H1 (cell line): ENCODE data around the gene SCNN1A. TPM values are rescaled to one million over a fixed set of nuclear protein-coding genes. Genes with fewer than 3 reads are reported as not detected.

ENCODE experiments used
- CTCF ChIA-PET: fragments of 300-600 bp; sonication (Branson Sonifier 250); formaldehyde crosslinking; loops from one replicate; lab custom pipeline; 2021; ENCODE audit not compliant: partially characterized antibody; lab: Charles Lee
- POLR2A ChIA-PET: fragments of 300-600 bp; sonication (Branson Sonifier 250); formaldehyde crosslinking; loops from one replicate; lab custom pipeline; 2021; ENCODE audit warnings: inconsistent platforms; ENCODE audit not compliant: partially characterized antibody; lab: Charles Lee
- DNase-seq, 2 experiments: peaks; one replicate each; pipeline versions ENCODE4 v3.0.0 to v3.0.0-alpha.2; 2010 to 2022; ENCODE audit warnings: low spot score in 2 of 2, low read depth in 1 of 2, mixed read lengths in 1 of 2
- FAIRE-seq: peaks from 2 replicates; lab custom pipeline; 2011; peaks lifted over from hg19 to GRCh38; lab: Jason Lieb, UNC
- H2AFZ ChIP-seq: 2 replicates; pipeline ENCODE4 v1.8.1; 2012; ENCODE audit warnings: low read length, inconsistent platforms
- H2AK5ac ChIP-seq: 2 replicates; pipeline ENCODE4 v1.6.1; 2013; ENCODE audit warnings: low read depth, low read length
- H2BK120ac ChIP-seq: replicated peaks from 2 replicates; pipeline ENCODE3; 2013; ENCODE audit warnings: low read depth, low read length, inconsistent platforms
- H2BK12ac ChIP-seq: 2 replicates; pipeline ENCODE4 v1.6.1; 2013; ENCODE audit warnings: low read depth, low read length
- H2BK15ac ChIP-seq: 2 replicates; pipeline ENCODE4 v1.6.1; 2013; ENCODE audit warnings: low read length
- H2BK20ac ChIP-seq: 2 replicates; pipeline ENCODE4 v1.6.1; 2013; ENCODE audit warnings: low read length
- H2BK5ac ChIP-seq: 2 replicates; pipeline ENCODE4 v1.6.1; 2013; ENCODE audit warnings: low read depth, low read length
- H3K14ac ChIP-seq: 2 replicates; pipeline ENCODE4 v1.6.1; 2013; ENCODE audit warnings: inconsistent platforms; ENCODE audit not compliant: insufficient read length
- H3K18ac ChIP-seq: 2 replicates; pipeline ENCODE4 v1.6.1; 2013; ENCODE audit warnings: low read length; ENCODE audit errors: extremely low read depth
- H3K23ac ChIP-seq: 2 replicates; pipeline ENCODE4 v1.6.1; 2013; ENCODE audit warnings: inconsistent platforms; ENCODE audit not compliant: insufficient read length
- H3K23me2 ChIP-seq: 2 replicates; pipeline ENCODE4 v1.6.1; 2013; ENCODE audit warnings: low read depth, low read length
- H3K27ac ChIP-seq: 2 replicates; pipeline ENCODE4 v1.6.1; 2011; ENCODE audit warnings: low read depth, low read length, inconsistent platforms
- H3K27me3 ChIP-seq, 4 experiments: replicated peaks in 1 of 4; 1 replicate in 1 of 4; 2 replicates in 3 of 4; pipeline versions ENCODE4 v1.6.1 to v1.8.1; 2011 to 2013; ENCODE audit warnings: low read length in 3 of 4, mild to moderate bottlenecking in 3 of 4, inconsistent platforms in 2 of 4, mixed read lengths in 2 of 4, moderate library complexity in 1 of 4; ENCODE audit not compliant: control insufficient read depth in 3 of 4, insufficient read depth in 3 of 4; ENCODE audit errors: extremely low read depth in 1 of 4
- H3K36me3 ChIP-seq, 4 experiments: 2 replicates each; pipeline versions ENCODE4 v1.6.1 to v1.8.1; 2011 to 2013; ENCODE audit warnings: mild to moderate bottlenecking in 4 of 4, low read length in 3 of 4, moderate library complexity in 2 of 4, control low read depth in 1 of 4, inconsistent platforms in 1 of 4; ENCODE audit not compliant: insufficient read depth in 4 of 4, control insufficient read depth in 2 of 4
- H3K4ac ChIP-seq: replicated peaks from 2 replicates; pipeline ENCODE3; 2013; ENCODE audit warnings: low read length, low read depth, mixed read lengths, inconsistent platforms; ENCODE audit not compliant: insufficient read length
- H3K4me1 ChIP-seq, 4 experiments: replicated peaks in 1 of 4; 1 replicate in 1 of 4; 2 replicates in 3 of 4; pipeline versions ENCODE4 v1.6.1 to v1.8.1; 2011 to 2013; ENCODE audit warnings: low read length in 3 of 4, inconsistent platforms in 2 of 4, mixed read lengths in 1 of 4; ENCODE audit not compliant: insufficient read depth in 4 of 4, control insufficient read depth in 3 of 4
- H3K4me2 ChIP-seq, 2 experiments: 2 replicates each; pipeline versions ENCODE4 v1.6.1 to v1.8.1; 2011 to 2013; ENCODE audit warnings: low read depth in 2 of 2, low read length in 2 of 2, control low read depth in 1 of 2, inconsistent platforms in 1 of 2, mild to moderate bottlenecking in 1 of 2; ENCODE audit not compliant: insufficient read depth in 1 of 2
- H3K4me3 ChIP-seq, 4 experiments: fragments of 200-600, 300-600 bp in 1 of 4; sonication (generic), shearing (Covaris generic), sonication (Bioruptor Twin) in 1 of 4; 2 replicates each; pipeline versions ENCODE4 v1.5.1 to v1.8.1; 2011 to 2016; ENCODE audit warnings: low read length in 4 of 4, low read depth in 3 of 4, control low read depth in 2 of 4, inconsistent platforms in 2 of 4, mild to moderate bottlenecking in 2 of 4, mixed read lengths in 1 of 4, moderate library complexity in 1 of 4; ENCODE audit not compliant: insufficient read depth in 2 of 4; ENCODE audit errors: extremely low read depth in 1 of 4
- H3K56ac ChIP-seq: replicated peaks from 2 replicates; pipeline ENCODE3; 2013; ENCODE audit warnings: low read depth, mild to moderate bottlenecking, mixed read lengths, low read length, inconsistent platforms; ENCODE audit not compliant: insufficient read length
- H3K79me1 ChIP-seq: 2 replicates; pipeline ENCODE4 v1.6.1; 2013; ENCODE audit warnings: low read depth, low read length, control low read depth
- H3K79me2 ChIP-seq, 2 experiments: 2 replicates each; pipeline versions ENCODE4 v1.6.1 to v1.8.1; 2012 to 2013; ENCODE audit warnings: low read length in 2 of 2, mild to moderate bottlenecking in 2 of 2, inconsistent platforms in 1 of 2; ENCODE audit not compliant: insufficient read depth in 2 of 2, control insufficient read depth in 1 of 2
- H3K9ac ChIP-seq, 4 experiments: replicated peaks in 1 of 4; 1 replicate in 1 of 4; 2 replicates in 3 of 4; pipeline versions ENCODE4 v1.6.1 to v1.8.1; 2011 to 2013; ENCODE audit warnings: low read depth in 3 of 4, low read length in 3 of 4, control low read depth in 2 of 4, mild to moderate bottlenecking in 2 of 4, moderate library complexity in 2 of 4, inconsistent platforms in 1 of 4; ENCODE audit errors: extremely low read depth in 1 of 4
- H3K9me3 ChIP-seq, 2 experiments: 2 replicates each; pipeline versions ENCODE4 v1.6.1 to v1.8.1; 2012 to 2013; ENCODE audit warnings: mild to moderate bottlenecking in 2 of 2, moderate library complexity in 2 of 2, control low read depth in 1 of 2, inconsistent platforms in 1 of 2, low read depth in 1 of 2, low read length in 1 of 2, mixed read lengths in 1 of 2; ENCODE audit not compliant: insufficient read depth in 2 of 2
- H4K20me1 ChIP-seq, 2 experiments: replicated peaks in 1 of 2; 2 replicates each; pipeline versions ENCODE3 to v1.8.1; 2011 to 2013; ENCODE audit warnings: inconsistent platforms in 2 of 2, low read length in 2 of 2, mild to moderate bottlenecking in 1 of 2; ENCODE audit not compliant: insufficient read depth in 2 of 2, control insufficient read depth in 1 of 2
- H4K5ac ChIP-seq: 2 replicates; pipeline ENCODE4 v1.6.1; 2013; ENCODE audit warnings: low read length, low read depth, mixed read lengths, inconsistent platforms; ENCODE audit not compliant: insufficient read length
- H4K8ac ChIP-seq: 2 replicates; pipeline ENCODE4 v1.8.0; 2013; ENCODE audit warnings: mild to moderate bottlenecking, moderate library complexity, low read length, inconsistent platforms; ENCODE audit not compliant: insufficient read depth; ENCODE audit errors: extremely low read depth
- H4K91ac ChIP-seq: replicated peaks from 2 replicates; pipeline ENCODE3; 2013; ENCODE audit warnings: low read length, mixed read lengths, inconsistent platforms; ENCODE audit not compliant: insufficient read length
- ASH2L ChIP-seq: fragments of 200-600, 300-600 bp; sonication (generic); IDR thresholded peaks from one replicate; pipeline ENCODE4 v1.7.1; 2017; ENCODE audit warnings: low read length
- CBX8 ChIP-seq: fragments of 300-800, 300-1000 bp; sonication (generic); IDR thresholded peaks from 2 replicates; pipeline ENCODE4 v1.7.1; 2016; ENCODE audit warnings: low read depth, low read length, borderline replicate concordance
- CREB1 ChIP-seq: IDR thresholded peaks from 2 replicates; pipeline ENCODE4 v1.6.1; 2012; ENCODE audit warnings: inconsistent platforms
- HDAC2 ChIP-seq, 2 experiments: fragments of 300-600 bp in 1 of 2; sonication (generic) in 1 of 2; IDR thresholded peaks; 2 replicates each; pipeline ENCODE4 v1.6.1; 2011 to 2012; ENCODE audit warnings: low read depth in 2 of 2, low read length in 2 of 2, mild to moderate bottlenecking in 2 of 2, moderate library complexity in 2 of 2, borderline replicate concordance in 1 of 2, inconsistent platforms in 1 of 2
- JUND ChIP-seq: IDR thresholded peaks from 2 replicates; pipeline ENCODE4 v1.6.1; 2011; ENCODE audit warnings: mild to moderate bottlenecking, improper control_type of control experiment, low read length
- MAFK ChIP-seq: IDR thresholded peaks from 2 replicates; pipeline ENCODE4 v1.6.1; 2012; ENCODE audit warnings: low read depth, mild to moderate bottlenecking, improper control_type of control experiment, low read length
- RXRA ChIP-seq: IDR thresholded peaks from 2 replicates; pipeline ENCODE4 v1.6.1; 2011; ENCODE audit warnings: low read depth, mild to moderate bottlenecking, low read length, moderate library complexity; ENCODE audit not compliant: insufficient read depth
- SP2 ChIP-seq: IDR thresholded peaks from 2 replicates; pipeline ENCODE4 v1.6.1; 2012; ENCODE audit warnings: mild to moderate bottlenecking, low read length, inconsistent platforms
- SP4 ChIP-seq: IDR thresholded peaks from 2 replicates; pipeline ENCODE4 v1.6.1; 2012; ENCODE audit warnings: low read length, inconsistent platforms
- TCF12 ChIP-seq: IDR thresholded peaks from 2 replicates; pipeline ENCODE4 v1.6.1; 2011; ENCODE audit warnings: low read depth, mild to moderate bottlenecking, low read length
- WGBS, 2 experiments: shearing (Covaris generic) in 1 of 2; methylation state at CpG; one replicate each; pipeline versions ENCODE4 v1.1.6 to v1.1.7; 2013 to 2015; ENCODE audit warnings: low lambda C conversion rate in 2 of 2, mixed read lengths in 2 of 2, inconsistent platforms in 1 of 2, low coverage in 1 of 2, missing lambda C conversion rate in 1 of 2; ENCODE audit not compliant: insufficient replicate concordance in 2 of 2, insufficient coverage in 1 of 2, insufficient read length in 1 of 2; ENCODE audit errors: extremely low coverage in 1 of 2, missing lambda C conversion rate in 1 of 2; 5-methylcytosine and 5-hydroxymethylcytosine counted together
- polyA plus RNA-seq, 7 experiments: library from polyadenylated mRNA; depleted of rRNA in 3 of 7; stranded (reverse) in 5 of 7; unstranded in 2 of 7; fragments of >200 nt in 5 of 7; fragments of 200-250 nt in 2 of 7; gene quantifications; 1 replicate in 5 of 7; 2 replicates in 1 of 7; 4 replicates in 1 of 7; pipeline versions ENCODE4 v1.2.1 to v1.2.3, GENCODE V29; 2011 to 2013; ENCODE audit warnings: missing spikeins in 2 of 7, mixed read lengths in 2 of 7
- total RNA-seq: library from RNA; stranded (reverse); fragmentation: NEBNext Ultra II Directional; extraction: Animal tissue kit (Norgen Biotek cat#: 25700); gene quantifications from 2 replicates; pipeline ENCODE4 v1.2.1, GENCODE V29; 2021

SCNN1A gene
- total and polyA plus RNA-seq, 2 of the 8 experiments (the other 6 are each of a cell fraction or from before 2014, with no cell fraction given) = 85.5 to 156 TPM

DNA sequence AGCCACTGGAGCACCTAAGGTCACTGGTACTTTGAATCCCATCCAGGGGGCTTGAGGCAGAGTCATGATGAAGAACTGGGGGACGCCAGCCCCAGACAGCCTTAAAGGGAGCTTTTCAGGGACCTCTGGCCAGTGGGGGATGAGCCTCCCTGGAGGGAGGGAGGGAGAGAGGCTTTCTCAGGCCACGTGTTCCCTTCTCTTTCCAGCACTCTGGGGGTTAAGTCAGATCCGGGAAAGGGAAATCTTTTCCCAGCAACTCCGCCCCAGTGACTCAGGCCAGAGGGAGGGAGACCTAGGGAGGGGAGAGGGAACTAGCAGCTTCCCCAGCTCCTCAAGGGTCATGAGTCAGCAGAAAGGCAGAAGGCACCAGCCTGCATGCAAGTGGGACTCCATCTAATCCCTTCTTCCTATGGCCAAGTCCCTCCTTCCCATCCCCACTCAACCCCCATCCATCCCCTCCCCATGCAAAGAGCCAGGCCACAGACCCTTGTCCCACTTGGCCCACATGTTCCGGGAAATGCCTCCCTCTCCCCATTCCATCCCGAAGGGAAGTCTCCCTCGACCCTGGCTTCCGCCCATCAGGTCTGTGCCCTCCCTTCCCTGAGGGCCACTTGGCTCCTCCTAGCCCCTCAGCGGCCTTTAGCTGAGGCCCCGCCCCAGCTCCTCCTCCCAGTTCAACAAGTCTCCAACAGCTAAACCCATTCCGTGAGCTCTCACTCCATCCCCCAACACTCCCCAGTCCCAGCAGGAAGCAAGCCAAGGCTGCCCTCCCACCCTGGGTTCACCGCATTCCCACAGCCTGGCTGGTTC lies 39.1 kb downstream of the SCNN1A start:
- FAIRE-seq (peak; percentile 90), DNase-seq (peak; percentile 89 to 96)
- ChIA-PET CTCF (interaction anchor here (0.7 to 11.4 kb wide), 19 partner anchors 9 to 908 kb away, joined by 3 to 109 read pairs (median 4); no protein-coding TSS in a partner anchor), POLR2A (interaction anchor here (0.5 to 17.5 kb wide), 28 partner anchors 3 to 433 kb away, joined by 3 to 286 read pairs (median 6); partner anchors contain the start of genes CD27, GAPDH, LTBR and MRPL51)
- no peak overlapping the region for H3K14ac ChIP-seq
- peak overlapping the region; percentile 14 to 51 (median 32); a peak in 6 of 8 replicates for H3K4me3 ChIP-seq
- 0% methylated on average over 12 of the region's 12 CpGs; no CpG with 5 or more reads in 1 of the 2 experiments for WGBS, 2 experiments
- peaks cover 18% of the 10 kb centered on the region for H3K23me2 ChIP-seq
- H3K27ac ChIP-seq = peak overlapping the region; percentile 88
- peak overlapping the region; percentile 59 for H2BK120ac ChIP-seq
- no peaks in the 10 kb centered on the region for H3K27me3 ChIP-seq
- H3K4me1 ChIP-seq = peaks cover 19 to 52% (median 33%) of the 10 kb centered on the region in 4 experiments
- peak overlapping the region; percentile 79 for H4K91ac ChIP-seq
- peak overlapping the region; percentile 24; the same call in 1 of the 2 replicates for H2BK15ac ChIP-seq
- peaks cover 12 to 20% (median 14%) of the 10 kb centered on the region in 4 experiments; a peak in 5 of 8 replicates for H3K36me3 ChIP-seq
- H3K18ac ChIP-seq = peak overlapping the region; percentile 95
- H3K9me3 ChIP-seq = no peaks in the 10 kb centered on the region
- H2AFZ ChIP-seq = no peak overlapping the region
- peak overlapping the region; percentile 82 for H4K5ac ChIP-seq
- peak overlapping the region; percentile 62 to 87 for H3K4me2 ChIP-seq
- H3K79me1 ChIP-seq = peaks cover 9% of the 10 kb centered on the region
- peaks cover 0 to 4% of the 10 kb centered on the region in 2 experiments for H4K20me1 ChIP-seq
- H2BK5ac ChIP-seq = peak overlapping the region; percentile 93
- H3K23ac ChIP-seq = no peak overlapping the region
- peak overlapping the region; percentile 17 for H3K56ac ChIP-seq
- H3K79me2 ChIP-seq = peaks cover 7 to 66% of the 10 kb centered on the region in 2 experiments
- H2AK5ac ChIP-seq = peak overlapping the region; percentile 87
- peak overlapping the region; percentile 84 for H2BK12ac ChIP-seq
- peak overlapping the region; percentile 93; the same call in 1 of the 2 replicates for H4K8ac ChIP-seq
- peak overlapping the region in 3 of 4 experiments; percentile 56 to 60 (median 60); a peak in 6 of 7 replicates for H3K9ac ChIP-seq
- peak overlapping the region; percentile 54 for H3K4ac ChIP-seq
- peak overlapping the region; percentile 98 for H2BK20ac ChIP-seq
- TF ChIP-seq RXRA (no peak), SP4 (no peak), CREB1 (no peak), HDAC2 (IDR thresholded peaks at IDR 0.05; ENCODE audit: borderline replicate concordance in 1 of 2, low read depth in 2 of 2, low read length in 2 of 2) (0 out of 4 replicates have a peak, but pooled peaks of 1 of the 2 experiments have one; percentile 31), JUND (peak; percentile 54; the same call in 1 of the 2 replicates), ASH2L (peak; percentile 83), TCF12 (no peak; the same call in 1 of the 2 replicates), SP2 (no peak), CBX8 (no peak), MAFK (peak; percentile 98)
